ENCODE data around the gene RAX. TPM values are rescaled to one million over a fixed set of nuclear protein-coding genes. Genes with fewer than 3 reads are reported as not detected.

The RAX gene
- total RNA-seq, 1 experiment from 2014 or later = not detected

- H3K27me3 ChIP-seq (ENCODE audit: control insufficient read depth, insufficient read depth, low read length) = peaks cover 11% of the 10 kb centered on the region
- H3K27ac ChIP-seq (ENCODE audit: low read length) = no peak overlapping the region
- BruUV-seq (replicated peaks) = no TSS peak
- no peak overlapping the region for H3K4me3 ChIP-seq (ENCODE audit: low read depth in 2 of 2, low read length in 2 of 2)
- no peaks in the 10 kb centered on the region for H3K36me3 ChIP-seq (ENCODE audit: control insufficient read depth, insufficient read depth, low read length)
- in situ Hi-C loops (cut with HindIII; ENCODE audit: low pct_unique_long_range_greater_than_20kb, low sequenced_read_pairs) = no loop called here
- ATAC-seq = no peak
- CTCF ChIA-PET = no interaction called here
- no peaks in the 10 kb centered on the region for H3K4me1 ChIP-seq (ENCODE audit: control insufficient read depth, insufficient read depth, low read length)
- TF ChIP-seq REST (IDR thresholded peaks at IDR 0.05; ENCODE audit: insufficient read depth in 1 of 2, low read depth in 2 of 2, low read length in 1 of 2) (no peak), CTCF (IDR thresholded peaks at IDR 0.05) (no peak), POLR2AphosphoS5 (IDR thresholded peaks at IDR 0.05; ENCODE audit: low read depth, low read length) (no peak), SIN3A (IDR thresholded peaks at IDR 0.05; ENCODE audit: borderline replicate concordance, insufficient read depth, low read depth, low read length) (no peak), TCF7L2 (IDR thresholded peaks at IDR 0.05; ENCODE audit: low read depth, low read length) (no peak)
- intact Hi-C loops (cut with micrococcal nuclease; ENCODE audit: unreplicated experiment) = no loop called here
- POLR2A ChIA-PET = no interaction called here
- H3K9me3 ChIP-seq (ENCODE audit: control insufficient read depth, insufficient read depth, low read depth, low read length) = no peaks in the 10 kb centered on the region
- no peak for DNase-seq (ENCODE audit: low read depth, low spot score)
Measured at GRCh38 chr18:59273759-59274532, 692 bp upstream of the RAX start.

- H3K27me3 ChIP-seq (ENCODE audit: control insufficient read depth, insufficient read depth, low read length) = peaks cover 11% of the 10 kb centered on the region
- POLR2A ChIA-PET = no interaction called here
- DNase-seq (ENCODE audit: low read depth, low spot score) = no peak
- no peak overlapping the region for H3K4me3 ChIP-seq (ENCODE audit: low read depth in 2 of 2, low read length in 2 of 2)
- H3K27ac ChIP-seq (ENCODE audit: low read length) = no peak overlapping the region
- H3K4me1 ChIP-seq (ENCODE audit: control insufficient read depth, insufficient read depth, low read length) = no peaks in the 10 kb centered on the region
- CTCF ChIA-PET = no interaction called here
- no peaks in the 10 kb centered on the region for H3K9me3 ChIP-seq (ENCODE audit: control insufficient read depth, insufficient read depth, low read depth, low read length)
- TF ChIP-seq CTCF (IDR thresholded peaks at IDR 0.05) = no peak
- no peak for TF ChIP-seq POLR2AphosphoS5 (IDR thresholded peaks at IDR 0.05; ENCODE audit: low read depth, low read length)
- no peak for TF ChIP-seq TCF7L2 (IDR thresholded peaks at IDR 0.05; ENCODE audit: low read depth, low read length)
- TF ChIP-seq REST (IDR thresholded peaks at IDR 0.05; ENCODE audit: insufficient read depth in 1 of 2, low read depth in 2 of 2, low read length in 1 of 2) = no peak
- no peak for TF ChIP-seq SIN3A (IDR thresholded peaks at IDR 0.05; ENCODE audit: borderline replicate concordance, insufficient read depth, low read depth, low read length)
- no peaks in the 10 kb centered on the region for H3K36me3 ChIP-seq (ENCODE audit: control insufficient read depth, insufficient read depth, low read length)
- BruUV-seq (replicated peaks) = no TSS peak
- no peak for ATAC-seq
- in situ Hi-C loops (cut with HindIII; ENCODE audit: low pct_unique_long_range_greater_than_20kb, low sequenced_read_pairs) = no loop called here
- intact Hi-C loops (cut with micrococcal nuclease; ENCODE audit: unreplicated experiment) = no loop called here
Measured at GRCh38 chr18:59272221-59272888, 899 bp downstream of the RAX start.
